ENCODE measurements around the gene USP7. TPM values are rescaled to one million over a fixed set of nuclear protein-coding genes. Genes with fewer than 3 reads are reported as not detected.

USP7 gene
- total RNA-seq, 1 donor from 2014 or later: 87.5 TPM

DNA sequence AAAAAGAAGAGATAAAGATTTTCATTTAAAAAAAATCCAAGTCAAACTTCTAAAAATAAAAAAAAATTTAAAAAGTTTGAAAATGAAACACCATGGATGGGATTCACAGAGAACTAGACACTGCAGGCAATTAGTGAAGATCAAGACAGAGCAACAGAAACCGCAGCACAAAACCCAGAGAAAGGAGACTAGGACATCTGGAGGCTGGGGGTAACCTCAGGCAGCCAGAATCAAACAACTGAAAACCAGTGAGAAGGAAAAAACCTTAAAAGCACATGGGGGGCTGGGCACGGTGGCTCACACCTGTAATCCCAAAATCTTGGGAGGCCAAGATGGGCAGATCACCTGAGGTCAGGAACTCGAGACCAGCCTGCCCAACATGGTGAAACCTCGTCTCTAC, 50.9 kb downstream of the USP7 start:
- no peaks in the 10 kb centered on the region for H3K4me1 ChIP-seq
- intact Hi-C loops (cut with DNase I): no loop called here

DNA sequence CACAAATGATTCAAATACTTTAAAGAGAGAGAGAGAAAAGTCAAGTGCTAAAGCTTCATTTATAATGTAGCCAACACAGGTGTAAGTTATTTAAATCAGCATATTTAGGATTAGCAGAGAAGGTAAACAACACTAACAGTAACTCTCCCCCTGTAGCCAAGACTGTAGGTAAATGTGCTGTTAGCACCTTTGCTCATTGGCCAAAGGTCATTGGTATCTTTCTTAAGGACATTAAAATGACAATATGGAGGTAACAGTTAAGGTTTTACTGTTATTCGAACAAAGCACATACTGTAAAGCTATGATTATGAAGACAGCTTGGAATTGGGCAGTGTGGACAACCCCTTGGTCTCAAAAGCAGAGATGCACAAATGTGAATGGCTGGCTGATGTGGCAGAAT, 52.9 kb downstream of the USP7 start:
- Histone ChIP-seq H3K27me3 (no peaks in the 10 kb centered on the region), H3K4me3 (no peak overlapping the region), H3K27ac (no peak overlapping the region), H3K9me3 (no peaks in the 10 kb centered on the region), H3K4me1 (no peaks in the 10 kb centered on the region), H3K36me3 (peaks cover 100% of the 10 kb centered on the region)
- ATAC-seq (no peak), DNase-seq (no peak)
- intact Hi-C loops (cut with DNase I): no loop called here
- TF ChIP-seq CTCF (IDR thresholded peaks at IDR 0.05): no peak

More for the DNA sequence above, 50.9 kb downstream of the USP7 start:
- Histone ChIP-seq H3K27me3 (no peaks in the 10 kb centered on the region), H3K27ac (no peak overlapping the region), H3K9me3 (no peaks in the 10 kb centered on the region), H3K4me3 (no peak overlapping the region), H3K36me3 (peaks cover 100% of the 10 kb centered on the region)
- DNase-seq: no peak
- no peak for ATAC-seq
- TF ChIP-seq CTCF (IDR thresholded peaks at IDR 0.05): no peak

DNA sequence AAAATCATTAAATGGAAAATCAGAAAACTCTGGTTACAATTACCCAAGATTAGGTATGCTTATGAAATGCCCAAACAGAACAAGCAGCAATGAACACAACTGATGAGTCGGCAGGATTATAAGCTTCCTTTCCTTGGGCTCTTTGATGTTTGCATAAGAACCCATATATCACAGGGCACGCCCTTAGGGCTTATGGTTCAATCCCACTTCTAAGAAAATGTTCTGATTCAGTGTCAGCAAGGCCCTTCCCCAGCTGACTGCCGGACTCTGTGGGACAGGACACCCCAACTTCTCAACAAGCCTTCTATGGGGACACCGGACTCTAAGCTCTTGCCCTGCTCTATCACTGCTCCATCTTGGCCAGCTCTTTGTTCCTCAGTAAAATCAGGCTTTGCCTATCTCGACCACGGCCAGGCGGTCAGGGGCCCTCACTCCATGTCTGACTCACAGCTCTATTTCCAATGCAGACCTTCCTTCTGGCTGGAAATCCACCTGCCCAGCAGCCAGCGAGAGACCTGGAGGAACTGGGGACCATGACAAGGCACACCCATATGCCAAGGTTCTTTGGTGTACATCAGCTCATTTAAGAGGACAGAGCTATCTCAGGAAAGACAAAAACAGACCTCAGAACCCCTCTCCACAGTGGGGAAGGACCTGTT, 54.8 kb downstream of the USP7 start:
- peak; percentile 44 for ATAC-seq

DNA sequence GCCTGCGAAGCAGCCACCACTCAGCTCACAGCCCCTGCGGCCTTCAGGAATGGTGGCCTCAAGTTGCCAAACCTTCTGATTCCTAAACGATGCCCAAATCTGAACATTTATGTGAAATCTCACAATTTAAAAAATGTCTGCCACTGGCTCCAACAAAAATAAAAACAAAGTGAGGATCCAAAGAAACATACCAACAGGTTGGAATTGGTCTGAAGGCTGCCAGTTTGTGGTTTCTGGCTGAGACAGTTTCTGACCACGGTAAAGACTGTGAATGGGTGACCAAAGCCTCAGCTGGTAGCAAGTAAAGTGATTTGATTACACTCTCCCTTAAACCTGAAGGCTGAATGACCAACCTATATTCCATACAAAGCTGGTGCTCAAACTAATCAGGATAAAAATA, 56.6 kb downstream of the USP7 start:
- Histone ChIP-seq H3K27ac (no peak overlapping the region), H3K27me3 (no peaks in the 10 kb centered on the region), H3K9me3 (no peaks in the 10 kb centered on the region), H3K4me1 (no peaks in the 10 kb centered on the region), H3K36me3 (peaks cover 100% of the 10 kb centered on the region), H3K4me3 (no peak overlapping the region)
- TF ChIP-seq CTCF (IDR thresholded peaks at IDR 0.05): no peak
- intact Hi-C loops (cut with DNase I): no loop called here
- DNase-seq: no peak
- no peak for ATAC-seq

More for the DNA sequence above, 54.8 kb downstream of the USP7 start:
- no peak overlapping the region for H3K4me3 ChIP-seq
- no peaks in the 10 kb centered on the region for H3K27me3 ChIP-seq
- no peak for TF ChIP-seq CTCF (IDR thresholded peaks at IDR 0.05)
- no peak for DNase-seq
- H3K36me3 ChIP-seq: peaks cover 100% of the 10 kb centered on the region
- intact Hi-C loops (cut with DNase I): no loop called here
- no peak overlapping the region for H3K27ac ChIP-seq
- H3K9me3 ChIP-seq: no peaks in the 10 kb centered on the region
- no peaks in the 10 kb centered on the region for H3K4me1 ChIP-seq

DNA sequence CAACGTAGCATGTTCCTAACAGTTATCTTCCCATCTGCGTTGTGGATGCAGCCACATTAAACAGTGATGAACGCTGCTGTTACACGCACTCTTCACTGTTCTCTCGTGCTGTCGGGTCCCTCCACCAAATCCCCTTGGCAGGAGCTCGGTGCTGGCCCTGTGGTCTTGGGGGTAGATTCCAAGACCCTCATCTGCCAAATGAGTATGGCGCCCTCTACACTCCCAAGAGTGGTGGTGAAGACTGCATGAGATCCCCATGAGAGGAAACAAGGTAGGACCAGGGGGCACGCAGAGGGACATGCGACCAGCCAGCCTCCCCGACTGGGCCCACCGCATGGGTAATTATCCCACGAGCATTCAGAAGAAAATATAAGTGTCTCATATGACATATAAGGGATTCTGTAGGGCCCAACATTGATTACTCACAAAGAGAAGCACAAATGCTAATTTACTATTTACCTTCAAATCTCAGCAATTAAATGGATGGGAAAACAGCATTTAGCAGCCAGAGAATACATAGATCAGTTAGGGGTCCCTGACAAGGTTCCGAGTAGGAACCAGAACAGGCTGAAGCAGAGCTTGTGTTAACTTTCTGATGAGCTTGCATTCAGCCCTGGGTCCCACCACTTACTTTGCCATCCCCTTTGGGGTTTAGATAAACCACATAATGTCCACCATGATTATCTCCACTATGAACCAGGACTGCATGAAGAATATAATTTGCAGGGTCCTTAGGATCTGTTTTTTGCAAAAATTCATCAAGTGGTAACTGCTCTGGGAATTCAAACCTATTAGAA, 57.7 kb downstream of the USP7 start:
- Histone ChIP-seq H3K27me3 (no peaks in the 10 kb centered on the region), H3K9me3 (no peaks in the 10 kb centered on the region), H3K4me3 (no peak overlapping the region), H3K36me3 (peaks cover 100% of the 10 kb centered on the region), H3K27ac (no peak overlapping the region), H3K4me1 (no peaks in the 10 kb centered on the region)
- ATAC-seq: no peak
- intact Hi-C loops (cut with DNase I): no loop called here
- no peak for DNase-seq
- TF ChIP-seq CTCF (IDR thresholded peaks at IDR 0.05): peak; percentile 9

Measured in upper lobe of right lung (tissue), 1 donor.